GM06990 (cell line): ENCODE data around the gene TNFAIP3.

ENCODE experiments used
- DNase-seq: peaks from one replicate; pipeline ENCODE4 v3.0.0-alpha.2; 2011; ENCODE audit not compliant: insufficient read length; ENCODE audit errors: extremely low read depth
- H3K27me3 ChIP-seq: replicated peaks from 2 replicates; pipeline ENCODE4 v1.6.0; 2011; ENCODE audit warnings: low read length; ENCODE audit not compliant: control insufficient read depth, insufficient read depth
- H3K36me3 ChIP-seq: 2 replicates; pipeline ENCODE4 v1.5.1; 2011; ENCODE audit warnings: low read length; ENCODE audit not compliant: control insufficient read depth, insufficient read depth
- H3K4me3 ChIP-seq: replicated peaks from 2 replicates; pipeline ENCODE4 v1.5.1; 2011; ENCODE audit warnings: low read depth, mild to moderate bottlenecking, control low read depth, low read length
- TF ChIP-seq, protein P1 (sequence below): IDR thresholded peaks from 2 replicates; pipeline ENCODE4 v1.5.1; 2011; ENCODE audit warnings: low read length, control low read depth, mild to moderate bottlenecking, inconsistent platforms; ENCODE audit not compliant: insufficient read depth, poor library complexity, severe bottlenecking

The TNFAIP3 gene

DNA sequence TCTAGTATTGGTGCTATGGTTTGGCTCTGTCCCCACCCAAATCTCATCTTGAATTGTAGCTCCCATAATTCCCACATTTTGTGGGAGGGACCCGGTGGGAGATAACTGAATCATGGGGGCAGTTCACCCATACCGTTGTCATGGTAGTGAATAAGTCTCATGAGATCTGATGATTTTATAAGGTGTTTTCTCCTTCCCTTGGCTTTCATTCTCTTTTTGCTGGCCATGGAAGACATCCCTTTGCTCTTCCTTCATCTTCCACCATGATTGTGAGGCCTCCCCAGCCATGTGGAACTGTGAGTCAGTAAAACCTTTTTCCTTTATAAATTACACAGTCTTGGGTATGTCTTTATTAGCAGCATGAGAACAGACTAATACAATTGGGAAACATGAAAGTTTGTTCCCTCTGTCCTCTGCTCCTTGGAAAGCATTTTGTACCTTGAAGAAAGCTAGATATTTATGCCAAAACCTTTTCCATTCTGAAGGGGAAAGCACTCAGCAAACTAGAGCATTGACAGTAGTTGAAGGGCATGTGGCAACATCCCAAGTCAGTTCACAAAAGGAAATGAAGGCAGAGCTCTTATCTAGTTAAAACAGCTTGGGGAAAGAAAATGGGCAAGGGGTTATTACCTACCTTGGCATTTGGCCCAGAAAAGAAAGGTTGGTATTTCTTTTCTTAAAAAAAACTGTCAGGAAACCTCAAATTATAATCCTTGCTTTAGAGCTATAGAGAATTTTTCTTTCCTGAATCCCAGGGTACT lies 10.7 kb upstream of the TNFAIP3 start:
- Histone ChIP-seq H3K27me3 (no peaks in the 10 kb centered on the region), H3K36me3 (no peaks in the 10 kb centered on the region), H3K4me3 (no peak overlapping the region)
- no peak for DNase-seq
- TF ChIP-seq, protein P1, sequence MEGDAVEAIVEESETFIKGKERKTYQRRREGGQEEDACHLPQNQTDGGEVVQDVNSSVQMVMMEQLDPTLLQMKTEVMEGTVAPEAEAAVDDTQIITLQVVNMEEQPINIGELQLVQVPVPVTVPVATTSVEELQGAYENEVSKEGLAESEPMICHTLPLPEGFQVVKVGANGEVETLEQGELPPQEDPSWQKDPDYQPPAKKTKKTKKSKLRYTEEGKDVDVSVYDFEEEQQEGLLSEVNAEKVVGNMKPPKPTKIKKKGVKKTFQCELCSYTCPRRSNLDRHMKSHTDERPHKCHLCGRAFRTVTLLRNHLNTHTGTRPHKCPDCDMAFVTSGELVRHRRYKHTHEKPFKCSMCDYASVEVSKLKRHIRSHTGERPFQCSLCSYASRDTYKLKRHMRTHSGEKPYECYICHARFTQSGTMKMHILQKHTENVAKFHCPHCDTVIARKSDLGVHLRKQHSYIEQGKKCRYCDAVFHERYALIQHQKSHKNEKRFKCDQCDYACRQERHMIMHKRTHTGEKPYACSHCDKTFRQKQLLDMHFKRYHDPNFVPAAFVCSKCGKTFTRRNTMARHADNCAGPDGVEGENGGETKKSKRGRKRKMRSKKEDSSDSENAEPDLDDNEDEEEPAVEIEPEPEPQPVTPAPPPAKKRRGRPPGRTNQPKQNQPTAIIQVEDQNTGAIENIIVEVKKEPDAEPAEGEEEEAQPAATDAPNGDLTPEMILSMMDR, result no peak

DNA sequence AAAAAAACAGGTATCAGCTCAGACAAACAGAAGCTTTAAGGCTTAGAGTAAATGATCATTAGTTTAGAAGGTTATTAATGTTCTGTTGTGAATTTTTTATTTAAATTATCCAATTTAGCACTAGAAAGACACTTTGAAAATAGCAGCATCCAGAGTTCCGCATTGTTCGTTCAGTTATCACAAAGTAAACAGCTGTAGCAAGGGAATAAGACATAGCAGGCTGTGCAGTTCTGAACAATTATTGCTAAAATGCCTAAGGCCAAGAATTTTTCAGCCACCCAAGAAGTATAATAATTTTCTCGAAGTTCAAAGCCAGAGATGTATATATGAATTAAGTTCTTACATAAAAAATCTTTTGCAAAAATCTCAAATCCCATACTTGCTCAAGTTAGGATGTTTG lies 8.0 kb upstream of the TNFAIP3 start:
- no peaks in the 10 kb centered on the region for H3K36me3 ChIP-seq
- DNase-seq, result no peak
- TF ChIP-seq, protein P1, result no peak
- no peak overlapping the region for H3K4me3 ChIP-seq
- H3K27me3 ChIP-seq, result no peaks in the 10 kb centered on the region

DNA sequence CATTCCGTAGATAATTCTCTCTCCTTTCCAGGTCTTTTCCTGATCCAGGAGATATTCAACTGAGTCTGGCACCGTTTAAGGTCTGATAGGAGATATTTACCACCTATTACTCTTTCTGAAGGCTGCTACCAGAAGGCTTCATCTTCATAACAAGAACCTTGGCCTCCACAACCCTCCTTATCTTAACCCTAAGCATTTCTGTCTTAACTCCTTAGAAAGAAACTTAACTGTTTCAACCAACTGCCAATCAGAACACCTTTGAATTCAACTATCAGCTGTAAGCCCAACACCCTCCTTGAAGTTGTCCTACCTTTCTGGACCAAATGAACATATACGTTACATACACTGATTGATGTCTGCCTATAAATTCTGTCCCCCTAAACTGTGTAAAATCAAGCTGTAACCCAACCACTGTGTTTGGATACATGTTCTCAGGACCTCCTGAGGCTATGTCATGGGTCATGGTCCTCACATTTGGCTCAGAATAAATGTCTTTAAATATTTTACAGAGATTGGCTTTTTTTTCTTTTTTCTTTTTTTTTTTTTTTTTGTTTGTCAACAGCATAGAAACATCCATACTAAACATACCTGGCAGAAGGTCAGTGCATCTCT lies 6.6 kb upstream of the TNFAIP3 start:
- no peak overlapping the region for H3K4me3 ChIP-seq
- H3K36me3 ChIP-seq, result no peaks in the 10 kb centered on the region
- no peaks in the 10 kb centered on the region for H3K27me3 ChIP-seq
- no peak for DNase-seq
- TF ChIP-seq, protein P1, result no peak

DNA sequence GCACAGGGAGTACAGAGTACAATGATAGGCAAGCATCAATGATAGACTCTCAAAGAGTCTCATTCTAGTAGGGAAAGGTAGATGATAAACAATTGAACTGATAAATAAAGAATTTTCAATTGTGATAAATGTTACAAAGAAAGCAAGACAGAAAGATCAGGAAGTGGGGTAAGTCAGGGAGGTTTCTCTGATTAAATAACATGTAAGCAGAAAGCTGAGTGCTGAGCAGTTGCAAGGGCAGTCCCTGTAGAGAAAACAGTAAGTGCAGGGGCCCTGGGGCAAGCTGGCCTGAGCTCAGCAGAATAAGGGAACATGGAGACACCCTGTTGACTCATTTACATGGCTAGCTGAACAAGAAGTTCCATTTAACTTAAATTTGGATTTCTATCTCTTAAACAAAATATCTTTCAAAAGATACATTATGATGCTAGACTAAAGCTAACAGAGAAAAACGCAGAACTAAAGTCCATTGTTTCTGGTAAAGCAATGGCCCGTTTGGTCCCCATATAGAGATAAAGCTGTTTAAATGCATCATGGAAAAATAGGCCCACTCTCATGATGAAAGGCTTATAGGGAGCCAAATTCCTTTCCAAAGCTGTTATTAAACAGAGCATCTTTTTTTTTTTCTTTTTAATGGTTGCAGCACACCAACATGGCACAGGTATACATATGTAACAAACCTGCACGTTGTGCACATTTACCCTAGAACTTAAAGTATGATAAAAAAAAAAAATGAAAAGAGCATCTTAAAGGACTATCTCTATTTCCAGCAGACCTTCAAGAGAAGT lies 5.3 kb upstream of the TNFAIP3 start:
- no peak for DNase-seq
- no peak overlapping the region for H3K4me3 ChIP-seq
- no peaks in the 10 kb centered on the region for H3K36me3 ChIP-seq
- H3K27me3 ChIP-seq, result no peaks in the 10 kb centered on the region
- TF ChIP-seq, protein P1, result no peak

DNA sequence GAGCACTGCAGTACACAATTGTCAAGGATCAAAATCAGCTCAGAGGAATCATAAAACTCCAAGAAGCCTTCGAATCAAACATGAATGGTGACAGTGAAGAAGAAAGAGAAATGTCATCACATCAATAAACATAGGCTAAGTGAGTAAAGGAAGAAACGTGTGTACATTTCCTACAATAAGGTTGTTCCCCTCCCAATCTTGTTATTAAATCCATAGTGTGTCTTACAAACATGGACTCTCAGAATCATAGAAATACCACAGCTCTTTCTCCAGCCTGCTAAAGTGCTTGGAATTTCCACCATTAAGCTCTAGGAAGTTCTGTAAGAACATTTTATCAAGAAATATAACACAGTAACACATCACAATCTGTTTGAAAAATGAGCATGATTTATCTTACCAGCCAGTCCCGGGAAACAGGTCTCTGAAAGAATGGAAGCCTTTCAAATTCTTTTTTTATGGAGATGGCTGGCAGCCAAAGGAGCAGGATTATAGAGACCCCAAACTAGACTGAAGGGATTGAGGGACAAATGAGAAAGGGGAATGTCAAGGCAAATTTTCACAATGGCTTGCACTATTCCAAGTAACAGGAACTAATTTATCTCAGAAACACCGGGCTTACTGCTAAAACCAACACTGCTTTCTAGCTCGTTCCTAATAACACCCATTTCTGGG lies 4.5 kb upstream of the TNFAIP3 start:
- Histone ChIP-seq H3K36me3 (no peaks in the 10 kb centered on the region), H3K27me3 (no peaks in the 10 kb centered on the region), H3K4me3 (no peak overlapping the region)
- DNase-seq, result no peak
- TF ChIP-seq, protein P1, result no peak
